Stimulated activated CD8-positive, alpha-beta memory T cell treated with anti-CD3 and anti-CD28 coated beads, Interleukin-15, amount 100 ng/mL, for 1 hour (primary cell): ENCODE results near the gene RAPSN.
A peak's percentile ranks its signal among the peaks of the same experiment; 100 is the strongest.

Experiments used
- DNase-seq: peaks from one replicate; pipeline ENCODE4 v3.0.0-alpha.2; 2020; ENCODE audit warnings: low read depth

RAPSN gene

GRCh38 chr11:47466201-47466600, 17.3 kb upstream of the RAPSN start:
- DNase-seq = no peak

GRCh38 chr11:47464483-47464882, 15.5 kb upstream of the RAPSN start:
- no peak for DNase-seq

GRCh38 chr11:47461876-47462275, 12.9 kb upstream of the RAPSN start:
- no peak for DNase-seq

GRCh38 chr11:47460571-47461235, 11.8 kb upstream of the RAPSN start:
- no peak for DNase-seq

GRCh38 chr11:47454258-47454671, 5.3 kb upstream of the RAPSN start:
- peak; percentile 18 for DNase-seq

GRCh38 chr11:47453365-47453764, 4.4 kb upstream of the RAPSN start:
- DNase-seq = no peak

- DNase-seq = no peak
Measured at GRCh38 chr11:47451990-47452389, 3.1 kb upstream of the RAPSN start.

GRCh38 chr11:47451436-47451835, 2.5 kb upstream of the RAPSN start:
- DNase-seq = no peak

GRCh38 chr11:47449541-47449940, 605 bp upstream of the RAPSN start:
- DNase-seq = no peak

GRCh38 chr11:47447906-47448305, 1.0 kb downstream of the RAPSN start:
- no peak for DNase-seq

- no peak for DNase-seq
Measured at GRCh38 chr11:47446833-47447232, 2.1 kb downstream of the RAPSN start.

- no peak for DNase-seq
Measured at GRCh38 chr11:47445840-47446239, 3.1 kb downstream of the RAPSN start.

GRCh38 chr11:47443817-47444216, 5.1 kb downstream of the RAPSN start:
- no peak for DNase-seq

GRCh38 chr11:47443028-47443700, 5.8 kb downstream of the RAPSN start:
- DNase-seq = no peak

- no peak for DNase-seq
Measured at GRCh38 chr11:47442514-47442913, 6.4 kb downstream of the RAPSN start.

GRCh38 chr11:47441421-47441820, 7.5 kb downstream of the RAPSN start:
- DNase-seq = no peak

GRCh38 chr11:47440054-47440476, 8.9 kb downstream of the RAPSN start:
- no peak for DNase-seq

GRCh38 chr11:47438721-47439120, 10.2 kb downstream of the RAPSN start:
- no peak for DNase-seq

- no peak for DNase-seq
Measured at GRCh38 chr11:47437746-47438418, 11.1 kb downstream of the RAPSN start.

- no peak for DNase-seq
Measured at GRCh38 chr11:47437218-47437745, 11.7 kb downstream of the RAPSN start.

- DNase-seq = no peak
Measured at GRCh38 chr11:47436726-47437125, 12.2 kb downstream of the RAPSN start.

- DNase-seq = no peak
Measured at GRCh38 chr11:47435687-47436086, 13.2 kb downstream of the RAPSN start.
